Activated T-helper 1 cell treated with anti-CD3 and anti-CD28 coated beads, Interleukin-12 subunit alpha, Interleukin-12 subunit beta, Interleukin-2, Interleukin-4 antibody, amounts not matched to agents 30 ng/mL and 10 ng/mL and 1 ng/mL, durations not matched to agents 14 hours and 24 hours and 36 hours (primary cell): ENCODE data around the gene ABRACL. TPM values are rescaled to one million over a fixed set of nuclear protein-coding genes. Genes with fewer than 3 reads are reported as not detected.
"Not testable (repeated sequence)": the region's sequence is repeated elsewhere in the genome, so short reads cannot be mapped to it uniquely, and the experiment has no call there.

Experiments used
- DNase-seq: peaks from one replicate; pipeline ENCODE4 v3.0.0; 2021; ENCODE audit warnings: low spot score
- H3K27ac Mint-ChIP-seq: one replicate; pipeline ENCODE4 v1.8.0; 2021; ENCODE audit warnings: mild to moderate bottlenecking, mixed read lengths
- H3K27me3 Mint-ChIP-seq: one replicate; pipeline ENCODE4 v1.8.0; 2022; ENCODE audit warnings: mild to moderate bottlenecking, moderate library complexity, mixed read lengths; ENCODE audit not compliant: insufficient read depth
- H3K36me3 Mint-ChIP-seq: one replicate; pipeline ENCODE4 v1.8.0; 2021; ENCODE audit warnings: low read depth, mixed read lengths
- H3K4me1 Mint-ChIP-seq: one replicate; pipeline ENCODE4 v1.8.0; 2021; ENCODE audit warnings: low read depth, mixed read lengths
- H3K4me3 Mint-ChIP-seq: one replicate; pipeline ENCODE4 v1.8.0; 2021; ENCODE audit warnings: mild to moderate bottlenecking, moderate library complexity, mixed read lengths
- H3K9me3 Mint-ChIP-seq: one replicate; pipeline ENCODE4 v1.8.0; 2021; ENCODE audit warnings: mixed read lengths
- intact Hi-C: fragments of 100-400 bp; cut with micrococcal nuclease; formaldehyde crosslinking; loops from one replicate; pipeline ENCODE4 v1.15.1; 2024
- total RNA-seq: library from RNA; stranded (reverse); gene quantifications from 2 replicates; pipeline ENCODE4 v1.2.3, GENCODE V29; 2022

The ABRACL gene
- total RNA-seq, 1 donor from 2014 or later = 129 TPM

DNA sequence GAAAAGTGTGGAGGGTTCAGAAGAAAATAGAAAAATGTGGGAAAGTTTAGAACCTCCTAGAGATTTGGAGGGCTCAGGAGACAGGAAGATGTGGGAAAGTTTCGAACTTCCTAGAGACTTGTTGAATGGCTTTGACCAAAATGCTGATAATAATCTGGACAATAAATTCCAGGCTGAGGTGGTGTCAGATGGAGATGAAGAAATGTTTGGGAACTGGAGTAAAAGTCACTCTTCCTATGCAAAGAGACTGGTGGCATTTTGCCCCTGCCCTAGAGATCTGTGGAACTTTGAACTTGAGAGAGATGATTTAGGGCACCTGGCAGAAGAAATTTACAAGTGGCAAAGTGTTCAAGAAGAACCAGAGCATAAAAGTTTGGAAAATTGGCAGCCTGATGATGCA is 35.1 kb upstream of the ABRACL start:
- intact Hi-C loops, H3K4me1 Mint-ChIP-seq, H3K36me3 Mint-ChIP-seq, H3K27me3 Mint-ChIP-seq, H3K9me3 Mint-ChIP-seq, H3K27ac Mint-ChIP-seq, DNase-seq, H3K4me3 Mint-ChIP-seq: not testable (repeated sequence)

DNA sequence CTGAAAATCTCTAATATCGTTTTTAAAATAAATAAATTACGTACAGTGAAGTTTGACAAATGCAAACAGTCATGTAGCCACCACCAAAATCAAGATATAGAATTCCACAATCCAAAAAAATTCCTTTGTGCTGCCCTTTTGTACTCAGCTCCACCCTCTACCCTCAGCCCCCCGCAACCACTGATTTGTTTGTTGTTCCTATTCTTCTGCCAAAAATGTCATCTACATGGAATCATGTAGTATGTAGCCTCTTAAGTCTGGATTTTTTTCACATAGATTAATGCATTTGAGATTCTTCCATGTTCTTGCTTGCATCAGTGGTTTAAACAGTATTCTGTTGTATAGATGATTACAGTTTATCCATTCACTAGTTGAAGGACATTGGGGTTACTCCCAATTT is 32.0 kb upstream of the ABRACL start:
- no peak for DNase-seq
- intact Hi-C loops = no loop called here
- peaks cover 6% of the 10 kb centered on the region for H3K9me3 Mint-ChIP-seq
- H3K27me3 Mint-ChIP-seq = no peaks in the 10 kb centered on the region
- no peak overlapping the region for H3K27ac Mint-ChIP-seq
- no peaks in the 10 kb centered on the region for H3K36me3 Mint-ChIP-seq
- peaks cover 4% of the 10 kb centered on the region for H3K4me1 Mint-ChIP-seq
- no peak overlapping the region for H3K4me3 Mint-ChIP-seq

DNA sequence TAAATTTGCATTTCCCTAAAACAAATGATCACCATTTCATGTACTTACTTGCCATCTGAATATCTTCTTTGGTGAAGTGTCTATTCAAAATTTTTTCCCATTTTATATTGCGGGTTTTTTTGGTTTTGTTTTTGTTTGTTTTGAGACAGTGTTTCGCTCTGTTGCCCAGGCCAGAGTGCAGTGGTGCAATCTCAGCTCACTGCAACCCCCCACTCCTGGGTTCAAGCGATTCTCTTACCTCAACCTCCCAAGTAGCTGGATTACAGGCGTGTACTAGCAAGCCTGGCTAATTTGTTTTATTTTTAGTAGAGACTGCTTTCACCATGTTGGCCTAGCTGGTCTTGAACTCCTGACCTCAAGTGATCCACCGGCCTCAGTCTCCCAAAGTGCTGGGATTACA is 31.4 kb upstream of the ABRACL start:
- peaks cover 6% of the 10 kb centered on the region for H3K9me3 Mint-ChIP-seq
- no peaks in the 10 kb centered on the region for H3K36me3 Mint-ChIP-seq
- H3K27me3 Mint-ChIP-seq = peaks cover 5% of the 10 kb centered on the region
- H3K4me3 Mint-ChIP-seq = no peak overlapping the region
- peaks cover 4% of the 10 kb centered on the region for H3K4me1 Mint-ChIP-seq
- intact Hi-C loops = no loop called here
- DNase-seq = no peak
- H3K27ac Mint-ChIP-seq = no peak overlapping the region

DNA sequence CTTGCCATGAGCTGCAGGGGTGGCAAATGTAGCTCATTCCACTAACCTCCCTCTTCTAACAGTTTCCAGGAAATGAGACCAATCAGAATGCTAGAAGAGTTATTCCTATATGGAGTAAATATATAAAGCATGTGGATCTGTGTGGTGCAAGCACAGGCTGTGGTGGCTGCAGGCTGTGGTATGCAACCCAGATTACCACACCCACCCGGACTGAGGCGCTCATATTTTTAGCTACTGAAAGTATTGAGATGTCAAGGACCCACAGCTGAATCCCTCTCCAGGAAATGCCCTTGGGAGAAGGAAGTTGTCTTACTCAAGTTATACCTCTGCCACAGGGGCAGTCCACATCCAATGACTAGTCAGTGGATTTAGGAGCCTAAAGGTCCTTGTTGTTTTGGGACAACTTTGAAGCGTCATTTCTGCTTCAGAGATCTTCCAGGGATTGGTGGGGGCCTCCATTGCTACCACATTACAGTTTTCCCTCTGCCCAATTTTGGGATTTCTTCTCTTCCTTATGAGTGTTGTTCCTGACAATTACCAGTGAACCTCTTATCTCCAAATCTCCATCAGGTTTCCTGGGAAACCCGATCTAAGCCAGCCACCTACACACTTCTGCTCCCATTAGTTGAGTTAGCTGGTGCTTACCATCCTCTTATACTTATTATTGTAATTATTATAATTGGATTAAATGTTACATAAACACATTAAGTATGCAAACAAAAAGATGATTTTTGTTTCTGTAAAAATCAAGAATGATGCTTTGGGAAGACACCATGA is 28.4 kb upstream of the ABRACL start:
- peaks cover 14% of the 10 kb centered on the region for H3K27me3 Mint-ChIP-seq
- no peak for DNase-seq
- H3K4me1 Mint-ChIP-seq = no peaks in the 10 kb centered on the region
- no peak overlapping the region for H3K27ac Mint-ChIP-seq
- H3K4me3 Mint-ChIP-seq = no peak overlapping the region
- no peaks in the 10 kb centered on the region for H3K36me3 Mint-ChIP-seq
- no peaks in the 10 kb centered on the region for H3K9me3 Mint-ChIP-seq
- intact Hi-C loops = no loop called here

DNA sequence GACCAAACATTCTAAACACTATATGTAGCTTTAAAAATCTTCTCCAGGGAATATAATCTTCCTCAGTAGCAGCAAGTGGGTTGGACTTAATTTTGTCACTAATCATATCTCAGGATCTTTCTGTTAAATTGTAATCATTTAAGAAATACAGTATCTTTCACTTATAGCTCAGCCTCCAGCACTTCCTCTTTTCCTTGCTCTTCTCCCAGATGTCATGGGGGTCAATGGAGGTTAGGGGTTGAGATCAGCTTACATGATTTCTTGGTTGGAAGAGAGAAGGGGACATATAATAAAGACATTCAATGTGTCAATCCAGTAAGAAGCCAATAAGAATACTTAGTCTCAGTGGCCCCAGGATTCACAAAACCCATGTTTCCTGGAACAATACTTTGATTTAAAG is 24.8 kb upstream of the ABRACL start:
- intact Hi-C loops = no loop called here
- Mint-ChIP-seq H3K4me3 (no peak overlapping the region), H3K4me1 (no peaks in the 10 kb centered on the region), H3K27ac (no peak overlapping the region), H3K9me3 (no peaks in the 10 kb centered on the region), H3K27me3 (peaks cover 17% of the 10 kb centered on the region), H3K36me3 (no peaks in the 10 kb centered on the region)
- DNase-seq = no peak

DNA sequence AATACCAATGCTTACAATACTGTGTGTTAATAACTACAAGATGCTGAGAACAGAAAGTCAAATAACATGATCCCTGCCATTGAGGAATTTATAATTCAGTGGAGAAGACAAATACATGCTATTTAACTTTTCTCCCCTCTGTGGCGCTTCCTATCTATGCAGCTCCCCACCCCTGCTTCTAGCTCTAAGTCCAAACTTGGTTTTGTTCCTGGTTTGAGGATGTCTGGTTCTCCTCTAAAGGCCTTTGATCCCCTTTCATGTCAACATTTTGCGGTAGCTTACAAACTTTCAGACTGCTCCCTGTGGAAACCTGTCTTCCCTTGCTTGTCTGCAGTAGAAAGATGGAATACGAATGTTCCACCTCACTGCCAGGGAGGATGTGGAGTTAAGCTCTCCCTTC is 22.1 kb upstream of the ABRACL start:
- no peaks in the 10 kb centered on the region for H3K9me3 Mint-ChIP-seq
- peaks cover 19% of the 10 kb centered on the region for H3K27me3 Mint-ChIP-seq
- H3K4me1 Mint-ChIP-seq = no peaks in the 10 kb centered on the region
- no peak overlapping the region for H3K27ac Mint-ChIP-seq
- intact Hi-C loops = no loop called here
- no peaks in the 10 kb centered on the region for H3K36me3 Mint-ChIP-seq
- no peak overlapping the region for H3K4me3 Mint-ChIP-seq
- no peak for DNase-seq

DNA sequence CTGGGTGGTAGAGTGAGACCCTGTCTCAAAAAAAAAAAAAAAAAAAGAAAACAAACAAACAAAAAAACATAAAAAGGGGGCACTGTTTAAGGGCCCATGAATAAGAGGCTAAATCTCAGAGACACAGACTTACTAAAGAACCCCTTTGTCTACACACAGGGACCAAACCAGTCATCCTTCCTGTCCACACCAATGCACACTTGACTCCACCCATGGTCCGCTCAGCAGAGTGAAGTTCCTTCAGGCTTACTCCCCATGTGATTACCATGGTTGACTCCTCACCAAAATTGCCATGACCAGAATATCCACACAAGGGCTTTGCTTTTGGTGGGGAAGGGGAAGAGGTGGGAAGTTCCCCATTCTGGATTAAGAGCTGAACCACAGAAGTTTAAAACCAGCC is 21.1 kb upstream of the ABRACL start:
- intact Hi-C loops = no loop called here
- H3K27ac Mint-ChIP-seq = no peak overlapping the region
- H3K4me1 Mint-ChIP-seq = no peaks in the 10 kb centered on the region
- no peak overlapping the region for H3K4me3 Mint-ChIP-seq
- H3K27me3 Mint-ChIP-seq = peaks cover 14% of the 10 kb centered on the region
- no peak for DNase-seq
- H3K9me3 Mint-ChIP-seq = no peaks in the 10 kb centered on the region
- H3K36me3 Mint-ChIP-seq = no peaks in the 10 kb centered on the region

DNA sequence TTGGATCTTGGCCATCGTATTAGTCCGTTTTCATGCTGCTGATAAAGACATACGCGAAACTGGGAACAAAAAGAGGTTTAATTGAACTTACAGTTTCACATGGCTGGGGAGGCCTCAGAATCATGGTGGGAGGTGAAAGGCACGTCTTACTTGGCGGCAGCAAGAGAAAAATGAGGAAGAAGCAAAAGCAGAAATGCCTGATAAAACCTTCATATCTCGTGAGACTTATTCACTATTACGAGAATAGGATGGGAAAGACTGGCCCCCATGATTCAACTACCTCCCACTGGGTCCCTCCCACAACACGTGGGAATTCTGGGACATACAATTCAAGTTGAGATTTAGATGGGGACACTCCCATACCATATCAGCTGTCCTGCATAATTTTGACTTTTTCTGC is 20.4 kb upstream of the ABRACL start:
- H3K36me3 Mint-ChIP-seq = no peaks in the 10 kb centered on the region
- H3K4me1 Mint-ChIP-seq = no peaks in the 10 kb centered on the region
- intact Hi-C loops = no loop called here
- no peak for DNase-seq
- no peak overlapping the region for H3K4me3 Mint-ChIP-seq
- H3K27ac Mint-ChIP-seq = no peak overlapping the region
- peaks cover 12% of the 10 kb centered on the region for H3K27me3 Mint-ChIP-seq
- no peaks in the 10 kb centered on the region for H3K9me3 Mint-ChIP-seq

DNA sequence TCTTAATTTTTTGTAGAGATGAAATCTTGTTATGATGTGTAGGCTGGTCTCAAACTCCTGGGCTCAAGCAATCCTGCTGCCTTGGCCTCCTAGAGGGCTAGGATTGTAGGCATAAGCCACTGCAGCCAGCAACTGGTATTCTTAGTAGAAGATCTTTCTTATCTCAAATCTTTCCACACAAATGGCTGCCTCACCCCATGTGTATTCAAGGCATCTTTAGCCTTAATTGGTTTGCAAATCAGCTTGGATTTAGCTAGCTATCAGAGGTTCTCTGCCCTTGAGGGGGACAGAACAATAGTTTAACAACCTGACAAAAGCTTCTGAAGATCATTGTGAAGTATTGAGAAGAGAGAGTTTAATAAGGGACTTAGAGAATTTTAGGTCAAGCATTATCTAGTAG is 17.9 kb upstream of the ABRACL start:
- no peaks in the 10 kb centered on the region for H3K9me3 Mint-ChIP-seq
- H3K4me3 Mint-ChIP-seq = no peak overlapping the region
- H3K27ac Mint-ChIP-seq = no peak overlapping the region
- H3K4me1 Mint-ChIP-seq = no peaks in the 10 kb centered on the region
- H3K36me3 Mint-ChIP-seq = no peaks in the 10 kb centered on the region
- intact Hi-C loops = no loop called here
- peaks cover 8% of the 10 kb centered on the region for H3K27me3 Mint-ChIP-seq
- DNase-seq = no peak

DNA sequence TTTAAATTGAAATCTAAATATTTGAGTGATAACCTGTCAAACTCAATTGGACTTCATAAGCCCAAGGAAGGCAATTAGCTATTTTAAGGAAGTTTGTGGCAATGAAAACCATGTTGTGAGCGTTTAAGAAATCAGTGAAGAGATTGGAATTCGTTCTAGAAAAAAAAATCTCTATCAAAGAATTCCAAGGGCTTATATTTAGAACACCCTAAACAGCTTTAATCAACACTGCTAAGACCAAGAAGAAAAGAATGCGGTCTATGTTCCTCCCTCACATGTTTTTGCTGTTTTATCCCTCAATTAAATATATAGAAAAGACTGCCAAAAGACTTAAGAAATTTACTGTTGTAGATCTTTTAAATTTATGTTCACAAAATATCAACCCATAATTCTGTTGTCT is 16.6 kb upstream of the ABRACL start:
- Mint-ChIP-seq H3K36me3 (no peaks in the 10 kb centered on the region), H3K27me3 (peaks cover 8% of the 10 kb centered on the region), H3K27ac (no peak overlapping the region), H3K9me3 (no peaks in the 10 kb centered on the region), H3K4me1 (no peaks in the 10 kb centered on the region), H3K4me3 (no peak overlapping the region)
- intact Hi-C loops = no loop called here
- no peak for DNase-seq

DNA sequence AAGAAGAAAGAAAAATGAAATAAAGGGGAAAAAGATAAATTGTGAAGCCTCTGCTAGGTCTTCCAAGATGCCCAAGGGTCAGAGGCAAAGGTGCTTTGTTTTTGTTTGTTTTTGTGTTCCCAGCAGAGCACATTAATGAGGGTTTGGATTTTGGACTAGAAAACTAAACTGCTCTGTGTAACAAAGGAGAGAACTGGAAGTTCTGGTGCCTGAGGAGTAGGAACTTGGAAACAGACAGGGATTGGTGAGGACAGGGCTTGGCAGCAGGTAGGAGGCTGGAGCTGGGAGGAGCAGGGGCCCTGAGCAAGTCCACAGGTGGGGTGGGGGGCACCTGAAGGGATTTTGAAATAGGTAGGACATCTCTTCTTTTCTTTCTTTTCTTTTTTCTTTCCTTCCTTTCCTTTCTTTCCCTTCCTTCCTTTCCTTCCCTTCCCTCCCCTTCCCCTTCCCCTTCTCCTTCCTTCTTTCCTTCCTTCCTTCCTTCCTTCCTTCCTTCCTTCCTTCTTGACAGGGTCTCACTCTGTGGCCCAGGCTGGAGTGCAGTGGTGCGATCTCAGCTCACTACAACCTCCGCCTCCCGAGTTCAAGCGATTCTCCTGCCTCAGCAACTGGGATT is 15.3 kb upstream of the ABRACL start:
- DNase-seq = no peak
- H3K9me3 Mint-ChIP-seq = no peaks in the 10 kb centered on the region
- no peaks in the 10 kb centered on the region for H3K4me1 Mint-ChIP-seq
- peaks cover 8% of the 10 kb centered on the region for H3K27me3 Mint-ChIP-seq
- no peak overlapping the region for H3K4me3 Mint-ChIP-seq
- H3K36me3 Mint-ChIP-seq = no peaks in the 10 kb centered on the region
- no peak overlapping the region for H3K27ac Mint-ChIP-seq
- intact Hi-C loops = no loop called here

DNA sequence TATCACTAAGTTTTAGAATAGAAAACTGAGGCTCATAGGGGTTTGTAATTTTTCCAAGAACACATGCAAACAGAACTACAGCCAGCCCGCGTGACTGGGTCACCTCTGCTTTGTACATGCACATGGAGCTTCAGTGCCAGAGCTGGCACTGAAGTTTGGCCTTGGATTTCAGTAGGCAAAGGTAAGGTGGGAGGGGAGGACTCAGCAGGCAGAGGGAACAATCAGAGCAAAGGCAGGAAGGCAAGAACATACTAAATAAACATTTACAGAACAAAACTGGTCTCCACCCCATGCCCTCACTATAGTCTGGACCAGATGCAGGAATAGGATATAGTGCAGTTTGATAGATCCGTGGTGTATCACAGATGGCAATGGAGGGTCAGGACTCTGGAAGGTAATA is 13.6 kb upstream of the ABRACL start:
- intact Hi-C loops = no loop called here
- Mint-ChIP-seq H3K36me3 (peaks cover 1% of the 10 kb centered on the region), H3K4me3 (no peak overlapping the region), H3K4me1 (no peaks in the 10 kb centered on the region), H3K27ac (no peak overlapping the region), H3K27me3 (peaks cover 6% of the 10 kb centered on the region), H3K9me3 (no peaks in the 10 kb centered on the region)
- DNase-seq = no peak

DNA sequence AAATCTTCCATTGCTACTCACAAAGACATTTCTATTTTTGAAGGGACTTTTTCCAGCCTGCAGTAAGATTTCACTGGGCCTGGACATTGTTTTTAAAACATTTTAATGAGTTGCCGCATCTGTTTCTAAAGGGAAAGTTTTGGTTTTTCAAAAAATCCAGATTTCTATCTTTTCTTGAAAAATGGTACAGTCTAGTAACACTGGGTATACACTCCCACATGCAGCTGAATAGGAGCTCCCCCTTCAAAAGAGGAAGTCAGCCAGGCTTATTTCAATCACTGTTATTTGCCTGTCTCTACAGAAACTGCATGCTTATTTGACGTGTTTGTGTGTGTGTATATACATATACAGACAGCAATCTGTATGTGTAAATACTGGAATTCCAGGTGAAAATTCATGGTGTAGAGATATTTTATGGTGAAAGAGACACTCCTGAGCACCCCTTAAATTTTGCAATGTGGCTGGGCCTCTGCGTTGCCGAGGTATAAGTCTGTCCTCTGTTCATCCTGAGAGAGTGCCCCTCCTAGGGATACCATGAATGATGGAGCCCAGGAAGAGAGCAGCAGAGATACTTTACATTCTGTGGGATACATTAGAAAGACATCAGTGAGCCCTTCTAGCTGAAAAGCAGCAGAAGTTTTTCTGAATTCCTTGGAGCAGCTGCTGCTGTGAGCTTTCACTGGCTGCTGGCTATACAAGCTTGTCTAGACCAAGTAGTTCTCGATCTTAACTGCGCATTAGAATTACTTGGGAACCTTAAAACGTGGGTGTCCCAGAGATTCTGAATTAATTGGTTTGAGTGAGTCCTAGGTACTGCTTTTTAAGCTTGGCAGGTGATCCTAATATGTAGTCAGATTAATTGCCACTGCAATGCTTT is 12.0 kb upstream of the ABRACL start:
- DNase-seq = no peak
- Mint-ChIP-seq H3K27me3 (peaks cover 6% of the 10 kb centered on the region), H3K4me1 (no peaks in the 10 kb centered on the region), H3K27ac (no peak overlapping the region), H3K4me3 (no peak overlapping the region), H3K36me3 (peaks cover 1% of the 10 kb centered on the region), H3K9me3 (no peaks in the 10 kb centered on the region)
- intact Hi-C loops = no loop called here
